RWPE1 (cell line): ENCODE measurements around the gene BLOC1S6.

Experiments
- CTCF ChIA-PET: fragments of 350-600 bp; sonication (Branson Sonifier 250); formaldehyde crosslinking; extraction: SDS; loops from one replicate; lab custom pipeline; 2021; lab: Yijun Ruan, JAX
- POLR2A ChIA-PET: fragments of 400-600 bp; formaldehyde crosslinking; extraction: SDS; loops from one replicate; lab custom pipeline; 2020; ENCODE audit warnings: antibody characterized with exemption; ENCODE audit not compliant: low non-redundant PET; lab: Yijun Ruan, JAX
- DNase-seq: peaks from one replicate; pipeline ENCODE4 v3.0.0; 2012; ENCODE audit warnings: low spot score
- H3K27ac ChIP-seq: fragments of 450-650 bp; 2 replicates; pipeline ENCODE4 v1.5.1; 2017
- TF ChIP-seq, protein P1 (sequence below): fragments of 450-650 bp; conservative IDR thresholded peaks from 2 replicates; pipeline ENCODE4 v1.5.1; 2017; ENCODE audit warnings: low read depth, mild to moderate bottlenecking

The BLOC1S6 gene

DNA sequence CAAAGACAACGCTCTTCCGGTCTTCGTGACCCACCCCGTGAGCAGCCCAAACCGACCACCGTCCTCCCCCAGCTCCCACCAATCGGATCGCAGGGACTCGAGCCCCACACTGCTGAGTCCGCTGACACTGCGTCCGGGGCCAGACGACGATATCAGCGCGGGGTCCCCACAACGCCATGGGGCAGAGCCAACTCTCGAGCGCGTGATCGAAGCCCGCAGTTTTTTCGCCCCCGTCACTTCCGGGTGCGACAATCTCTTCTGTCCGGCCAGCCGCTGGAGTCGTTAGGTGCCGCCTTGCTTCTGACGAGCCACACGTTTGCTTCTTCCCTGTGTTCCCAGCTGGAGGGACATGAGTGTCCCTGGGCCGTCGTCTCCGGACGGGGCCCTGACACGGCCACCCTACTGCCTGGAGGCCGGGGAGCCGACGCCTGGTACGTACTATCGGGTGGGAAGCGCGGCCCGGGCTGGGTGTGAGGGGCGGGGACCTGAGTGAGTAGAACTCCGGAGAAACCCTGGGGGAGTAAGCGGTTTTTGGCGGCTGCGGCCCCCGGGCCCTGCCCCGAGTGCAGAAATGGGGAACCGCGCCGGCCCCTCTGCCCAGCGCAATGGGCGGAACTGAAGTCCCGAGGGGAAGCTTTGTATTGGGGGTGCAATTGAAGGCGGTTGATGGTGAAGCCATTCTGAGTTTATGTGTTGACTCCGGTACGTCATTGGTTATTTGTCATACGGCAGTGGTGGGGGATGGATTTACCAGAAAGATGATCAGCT, at the start of gene BLOC1S6:
TSS of gene BLOC1S6 (plus strand) at position 285 of the 768 bp plus-strand sequence. CDS start at position 350, 65 bp downstream.
- peak within 1 kb of the TSS; percentile 92 for H3K27ac ChIP-seq
- POLR2A ChIA-PET, result interaction anchor here (0.9 to 1.0 kb wide), 2 partner anchors 10 to 90 kb away, joined by 4 read pairs; no protein-coding TSS in a partner anchor
- peak; percentile 81 for DNase-seq
- TF ChIP-seq, protein P1, sequence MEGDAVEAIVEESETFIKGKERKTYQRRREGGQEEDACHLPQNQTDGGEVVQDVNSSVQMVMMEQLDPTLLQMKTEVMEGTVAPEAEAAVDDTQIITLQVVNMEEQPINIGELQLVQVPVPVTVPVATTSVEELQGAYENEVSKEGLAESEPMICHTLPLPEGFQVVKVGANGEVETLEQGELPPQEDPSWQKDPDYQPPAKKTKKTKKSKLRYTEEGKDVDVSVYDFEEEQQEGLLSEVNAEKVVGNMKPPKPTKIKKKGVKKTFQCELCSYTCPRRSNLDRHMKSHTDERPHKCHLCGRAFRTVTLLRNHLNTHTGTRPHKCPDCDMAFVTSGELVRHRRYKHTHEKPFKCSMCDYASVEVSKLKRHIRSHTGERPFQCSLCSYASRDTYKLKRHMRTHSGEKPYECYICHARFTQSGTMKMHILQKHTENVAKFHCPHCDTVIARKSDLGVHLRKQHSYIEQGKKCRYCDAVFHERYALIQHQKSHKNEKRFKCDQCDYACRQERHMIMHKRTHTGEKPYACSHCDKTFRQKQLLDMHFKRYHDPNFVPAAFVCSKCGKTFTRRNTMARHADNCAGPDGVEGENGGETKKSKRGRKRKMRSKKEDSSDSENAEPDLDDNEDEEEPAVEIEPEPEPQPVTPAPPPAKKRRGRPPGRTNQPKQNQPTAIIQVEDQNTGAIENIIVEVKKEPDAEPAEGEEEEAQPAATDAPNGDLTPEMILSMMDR, result no peak
- CTCF ChIA-PET, result interaction anchor here (0.6 to 3.3 kb wide), 6 partner anchors 27 to 185 kb away, joined by 3 to 22 read pairs (median 4); a partner anchor contains a TSS

GRCh38 chr15:45539680-45540079, 47.5 kb upstream of the BLOC1S6 start:
- POLR2A ChIA-PET, result no interaction called here
- TF ChIP-seq, protein P1, result no peak
- DNase-seq, result no peak
- CTCF ChIA-PET, result interaction anchor here (0.6 kb wide), 1 partner anchor 1013 kb away, joined by 3 read pairs; no protein-coding TSS in a partner anchor
- no peak overlapping the region for H3K27ac ChIP-seq

- no peak for DNase-seq
- ChIA-PET CTCF (no interaction called here), POLR2A (no interaction called here)
- TF ChIP-seq, protein P1, result no peak
- no peak overlapping the region for H3K27ac ChIP-seq
Measured at GRCh38 chr15:45540531-45540930, 46.6 kb upstream of the BLOC1S6 start.

GRCh38 chr15:45543051-45543450, 44.1 kb upstream of the BLOC1S6 start:
- ChIA-PET CTCF (no interaction called here), POLR2A (no interaction called here)
- no peak for DNase-seq
- H3K27ac ChIP-seq, result no peak overlapping the region
- TF ChIP-seq, protein P1, result no peak

GRCh38 chr15:45544266-45545023, 42.7 kb upstream of the BLOC1S6 start:
- POLR2A ChIA-PET, result no interaction called here
- CTCF ChIA-PET, result no interaction called here
- TF ChIP-seq, protein P1, result no peak
- no peak for DNase-seq
- H3K27ac ChIP-seq, result no peak overlapping the region

- POLR2A ChIA-PET, result no interaction called here
- CTCF ChIA-PET, result no interaction called here
- H3K27ac ChIP-seq, result no peak overlapping the region
- TF ChIP-seq, protein P1, result no peak
- DNase-seq, result no peak
Measured at GRCh38 chr15:45546789-45547188, 40.4 kb upstream of the BLOC1S6 start.
